HT1080 (cell line): ENCODE results near the gene PPID. TPM values are rescaled to one million over a fixed set of nuclear protein-coding genes. Genes with fewer than 3 reads are reported as not detected.
"Not testable (repeated sequence)": the region's sequence is repeated elsewhere in the genome, so short reads cannot be mapped to it uniquely, and the experiment has no call there.

Source experiments
- DNase-seq: peaks from one replicate; pipeline ENCODE4 v3.0.0-alpha.2; 2015; ENCODE audit warnings: low read depth
- total RNA-seq: library from RNA; depleted of rRNA; stranded (reverse); fragments of >200 nt; shearing (Covaris generic); gene quantifications from 2 replicates; pipeline ENCODE4 v1.2.3, GENCODE V29; 2014

PPID gene
- total RNA-seq, 1 experiment from 2014 or later = 47.1 TPM

- no peak for DNase-seq
Measured at GRCh38 chr4:158738866-158739265, 15.7 kb upstream of the PPID start.

- DNase-seq = peak; percentile 62
Measured at GRCh38 chr4:158729716-158730559, 6.7 kb upstream of the PPID start.

GRCh38 chr4:158728236-158728635, 5.0 kb upstream of the PPID start:
- no peak for DNase-seq

GRCh38 chr4:158726633-158727032, 3.4 kb upstream of the PPID start:
- DNase-seq = no peak

GRCh38 chr4:158724637-158725036, 1.4 kb upstream of the PPID start:
- no peak for DNase-seq

GRCh38 chr4:158722291-158722916, 792 bp downstream of the PPID start:
- peak; percentile 37 for DNase-seq

GRCh38 chr4:158721680-158722079, 1.5 kb downstream of the PPID start:
- no peak for DNase-seq

GRCh38 chr4:158715802-158716201, 7.4 kb downstream of the PPID start:
- no peak for DNase-seq

GRCh38 chr4:158714937-158715336, 8.3 kb downstream of the PPID start:
- no peak for DNase-seq

- not testable (repeated sequence) for DNase-seq
Measured at GRCh38 chr4:158712622-158713021, 10.6 kb downstream of the PPID start.

GRCh38 chr4:158710814-158711213, 12.4 kb downstream of the PPID start:
- no peak for DNase-seq

GRCh38 chr4:158704274-158704673, 18.9 kb downstream of the PPID start:
- no peak for DNase-seq

- DNase-seq = no peak
Measured at GRCh38 chr4:158688813-158689212, 34.4 kb downstream of the PPID start.

GRCh38 chr4:158682066-158682465, 41.1 kb downstream of the PPID start:
- no peak for DNase-seq

- DNase-seq = no peak
Measured at GRCh38 chr4:158681629-158682028, 41.6 kb downstream of the PPID start.

GRCh38 chr4:158678767-158679166, 44.4 kb downstream of the PPID start:
- no peak for DNase-seq

GRCh38 chr4:158676076-158676475, 47.1 kb downstream of the PPID start:
- no peak for DNase-seq

GRCh38 chr4:158673633-158674032, 49.6 kb downstream of the PPID start:
- no peak for DNase-seq

- DNase-seq = peak; percentile 100
Measured at GRCh38 chr4:158671915-158672806, 51.0 kb downstream of the PPID start, which contains the start of gene ETFDH. Gene ETFDH, plus strand, starts transcription at chr4:158672296. Its CDS starts 161 bp downstream, at chr4:158672457.

GRCh38 chr4:158671665-158671914, 51.6 kb downstream of the PPID start, which contains the start of gene C4orf46:
Gene C4orf46, minus strand, starts transcription at chr4:158671887. Its CDS starts 86 bp downstream, at chr4:158671801.
- DNase-seq = no peak

- peak; percentile 68 for DNase-seq
Measured at GRCh38 chr4:158670975-158671664, 52.1 kb downstream of the PPID start.
